GM23248 (cell line): ENCODE results near the gene G0S2.

ENCODE experiments used
- EZH2 ChIP-seq: fragments of 200-600 bp; sonication (generic); IDR thresholded peaks from 2 replicates; pipeline ENCODE4 v1.6.1; 2018; ENCODE audit warnings: antibody characterized with exemption, mild to moderate bottlenecking; ENCODE audit not compliant: insufficient read depth, poor library complexity, severe bottlenecking
- EZH2phosphoT487 ChIP-seq: fragments of 200-600 bp; sonication (generic); IDR thresholded peaks from 2 replicates; pipeline ENCODE4 v1.6.1; 2018; ENCODE audit warnings: antibody characterized with exemption, moderate library complexity, mild to moderate bottlenecking, low read depth; ENCODE audit not compliant: insufficient read depth

DNA sequence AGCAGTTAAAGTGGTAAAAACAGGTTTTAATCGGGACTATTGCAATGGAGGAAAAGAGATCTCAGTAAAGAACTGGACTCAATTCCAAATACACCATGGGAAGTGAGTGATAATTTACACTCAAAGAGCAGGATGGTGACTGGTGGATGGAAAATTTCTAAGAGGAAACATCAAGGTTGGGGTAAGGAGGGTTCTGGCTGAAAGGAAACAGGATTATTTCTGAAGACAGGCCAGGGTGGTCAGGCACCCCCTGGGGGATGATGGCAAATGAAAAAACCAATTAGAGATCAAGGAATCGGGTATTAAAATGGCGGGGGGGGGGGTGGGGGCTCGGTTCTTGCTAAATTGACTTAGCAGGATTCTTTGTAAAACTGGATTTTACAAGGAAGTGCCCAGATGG lies 17.1 kb downstream of the G0S2 start:
- TF ChIP-seq EZH2phosphoT487 (no peak), EZH2 (no peak)
